Thyroid gland (tissue), 4 donors: ENCODE data around the gene SDR42E1.

Experiments
- POLR2A ChIP-seq, 2 donors: fragments of 450-650 bp; IDR thresholded peaks; one replicate each; pipeline ENCODE4 v1.6.1; 2017; ENCODE audit warnings: antibody characterized with exemption in 2 of 2, mild to moderate bottlenecking in 2 of 2, moderate library complexity in 1 of 2
- TF ChIP-seq, protein P1 (sequence below), 6 experiments: fragments of 200-600 bp in 3 of 6; fragments of 450-650 bp in 3 of 6; sonication (generic) in 3 of 6; IDR thresholded peaks; one replicate each; pipeline ENCODE4 v1.5.1; 2016 to 2019; ENCODE audit warnings: antibody characterized with exemption in 6 of 6, mild to moderate bottlenecking in 2 of 6, inconsistent platforms in 1 of 6, moderate library complexity in 1 of 6

DNA sequence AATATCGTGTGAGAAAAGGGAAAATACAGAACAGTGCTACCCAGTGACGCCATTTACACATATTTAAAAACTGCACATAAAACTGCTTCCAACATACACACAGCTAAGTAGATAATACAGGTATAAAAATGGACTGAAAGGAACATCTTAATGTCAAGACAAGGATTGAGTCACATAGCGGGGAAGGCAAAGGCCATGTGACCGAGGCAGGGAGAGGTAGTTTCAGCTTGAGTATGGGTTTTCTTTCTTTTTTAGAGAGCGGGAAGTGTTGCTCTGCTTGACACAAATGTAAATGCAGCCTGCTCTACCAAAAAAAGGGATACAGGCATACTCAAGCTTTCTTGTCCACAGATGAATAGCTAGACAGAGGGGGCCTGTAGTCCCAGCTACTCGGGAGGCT is 46.5 kb downstream of the SDR42E1 start:
- TF ChIP-seq, protein P1, sequence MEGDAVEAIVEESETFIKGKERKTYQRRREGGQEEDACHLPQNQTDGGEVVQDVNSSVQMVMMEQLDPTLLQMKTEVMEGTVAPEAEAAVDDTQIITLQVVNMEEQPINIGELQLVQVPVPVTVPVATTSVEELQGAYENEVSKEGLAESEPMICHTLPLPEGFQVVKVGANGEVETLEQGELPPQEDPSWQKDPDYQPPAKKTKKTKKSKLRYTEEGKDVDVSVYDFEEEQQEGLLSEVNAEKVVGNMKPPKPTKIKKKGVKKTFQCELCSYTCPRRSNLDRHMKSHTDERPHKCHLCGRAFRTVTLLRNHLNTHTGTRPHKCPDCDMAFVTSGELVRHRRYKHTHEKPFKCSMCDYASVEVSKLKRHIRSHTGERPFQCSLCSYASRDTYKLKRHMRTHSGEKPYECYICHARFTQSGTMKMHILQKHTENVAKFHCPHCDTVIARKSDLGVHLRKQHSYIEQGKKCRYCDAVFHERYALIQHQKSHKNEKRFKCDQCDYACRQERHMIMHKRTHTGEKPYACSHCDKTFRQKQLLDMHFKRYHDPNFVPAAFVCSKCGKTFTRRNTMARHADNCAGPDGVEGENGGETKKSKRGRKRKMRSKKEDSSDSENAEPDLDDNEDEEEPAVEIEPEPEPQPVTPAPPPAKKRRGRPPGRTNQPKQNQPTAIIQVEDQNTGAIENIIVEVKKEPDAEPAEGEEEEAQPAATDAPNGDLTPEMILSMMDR (IDR thresholded peaks at IDR 0.05), result no peak
- TF ChIP-seq POLR2A (IDR thresholded peaks at IDR 0.05), result no peak
